HG02943 (cell line): ENCODE data around the gene MCMBP.
A peak's percentile ranks its signal among the peaks of the same experiment; 100 is the strongest.
"Not testable (repeated sequence)": the region's sequence is repeated elsewhere in the genome, so short reads cannot be mapped to it uniquely, and the experiment has no call there.

Source experiments
- ATAC-seq: cut with Tn5 transposase; IDR thresholded peaks from one replicate; pipeline ENCODE4 v1.9.1; 2021; ENCODE audit warnings: mild to moderate bottlenecking, low read depth, moderate library complexity; ENCODE audit not compliant: unreplicated experiment

Gene MCMBP

DNA sequence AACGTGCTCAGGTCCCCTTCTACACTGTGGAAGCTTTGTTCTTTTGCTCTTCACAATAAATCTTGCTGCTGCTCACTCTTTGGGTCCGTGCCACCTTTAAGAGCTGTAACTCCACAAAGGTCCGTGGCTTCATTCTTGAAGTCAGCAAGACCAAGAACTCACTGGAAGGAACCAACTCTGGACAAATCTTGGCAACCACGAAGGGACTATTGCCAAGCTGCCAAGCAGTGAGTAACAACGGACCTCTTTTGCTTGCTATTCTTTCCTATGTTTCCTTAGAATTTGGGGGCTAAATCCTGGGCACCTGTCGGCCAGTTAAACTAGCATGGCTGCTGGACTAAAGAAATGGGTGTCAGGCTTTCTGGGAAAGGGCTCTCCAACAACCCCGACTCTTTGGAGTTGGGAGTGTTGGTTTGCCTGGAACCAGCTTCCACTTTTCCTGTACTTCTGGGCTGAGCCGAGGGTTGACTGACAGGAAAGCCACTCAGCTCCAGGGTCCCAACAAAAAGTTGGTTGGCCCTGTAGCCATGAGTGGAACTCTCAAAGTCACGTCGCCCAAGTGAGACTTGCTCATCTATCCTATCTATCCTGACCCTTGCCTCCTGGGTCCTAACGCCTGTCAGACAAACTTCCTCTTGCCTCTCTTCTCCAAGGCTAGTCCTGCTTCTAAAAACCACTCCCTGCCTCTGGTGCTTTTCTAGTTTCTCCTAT is 11.4 kb upstream of the MCMBP start:
- ATAC-seq, result not testable (repeated sequence)

DNA sequence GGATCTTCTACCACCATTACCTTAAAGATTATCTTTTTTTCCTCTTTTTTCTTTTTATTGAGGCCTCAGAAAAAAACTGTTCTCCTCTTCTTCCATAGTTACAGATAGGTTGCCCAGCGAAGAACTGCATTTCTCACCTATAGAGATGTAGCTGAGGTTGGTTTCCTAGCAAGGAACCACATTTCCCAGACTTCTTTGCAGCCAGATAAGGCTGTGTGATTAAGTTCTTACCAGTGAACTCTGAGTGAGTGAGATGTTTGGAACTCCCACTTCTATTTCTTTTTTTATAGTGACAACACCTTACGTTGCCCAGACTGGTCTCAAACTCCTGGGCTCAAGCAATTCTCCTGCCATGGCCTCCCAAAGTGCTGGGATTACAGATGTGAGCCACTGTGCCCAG is 5.9 kb upstream of the MCMBP start:
- ATAC-seq, result no peak

DNA sequence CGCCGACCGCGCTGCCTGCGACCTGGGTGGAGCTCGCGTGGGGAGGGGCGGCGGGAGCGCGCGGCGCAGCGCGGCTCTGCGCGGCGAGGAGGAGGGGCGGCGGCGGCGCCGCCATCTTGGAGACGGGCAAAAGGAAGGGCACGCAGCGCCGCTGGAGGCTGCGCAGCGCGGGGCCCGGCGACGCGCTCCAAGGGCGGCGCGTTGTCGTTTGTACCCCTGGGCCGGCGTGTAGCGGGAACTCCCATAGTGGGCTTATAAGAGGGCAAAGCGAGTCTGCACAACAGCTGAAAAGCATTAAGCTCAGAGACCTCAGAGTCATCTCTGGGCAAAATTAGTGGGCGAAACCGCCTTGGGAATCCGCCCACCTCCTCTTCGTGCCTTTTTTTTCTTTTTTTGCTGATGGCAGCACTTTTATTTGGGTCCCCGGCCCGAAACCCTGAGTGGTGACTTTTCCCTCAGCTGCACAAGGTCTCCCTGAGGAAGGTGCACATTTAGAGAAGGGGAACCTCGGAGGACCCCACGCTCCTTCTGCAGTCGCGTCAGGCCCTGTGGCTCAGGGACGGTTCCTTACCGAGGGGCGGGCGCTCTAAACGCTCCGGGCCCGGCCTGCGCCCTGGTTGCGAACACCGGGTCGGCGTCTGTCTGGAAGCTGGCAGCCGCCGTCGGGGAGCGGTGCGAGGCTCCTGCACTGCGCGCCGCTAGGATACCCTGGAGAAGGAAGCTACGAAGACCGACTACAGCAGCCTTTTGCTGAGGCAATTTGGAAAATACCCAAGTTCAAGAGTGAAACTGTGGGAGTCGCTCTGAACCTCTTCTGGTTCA is 428 bp upstream of the MCMBP start:
- ATAC-seq, result peak; percentile 88

DNA sequence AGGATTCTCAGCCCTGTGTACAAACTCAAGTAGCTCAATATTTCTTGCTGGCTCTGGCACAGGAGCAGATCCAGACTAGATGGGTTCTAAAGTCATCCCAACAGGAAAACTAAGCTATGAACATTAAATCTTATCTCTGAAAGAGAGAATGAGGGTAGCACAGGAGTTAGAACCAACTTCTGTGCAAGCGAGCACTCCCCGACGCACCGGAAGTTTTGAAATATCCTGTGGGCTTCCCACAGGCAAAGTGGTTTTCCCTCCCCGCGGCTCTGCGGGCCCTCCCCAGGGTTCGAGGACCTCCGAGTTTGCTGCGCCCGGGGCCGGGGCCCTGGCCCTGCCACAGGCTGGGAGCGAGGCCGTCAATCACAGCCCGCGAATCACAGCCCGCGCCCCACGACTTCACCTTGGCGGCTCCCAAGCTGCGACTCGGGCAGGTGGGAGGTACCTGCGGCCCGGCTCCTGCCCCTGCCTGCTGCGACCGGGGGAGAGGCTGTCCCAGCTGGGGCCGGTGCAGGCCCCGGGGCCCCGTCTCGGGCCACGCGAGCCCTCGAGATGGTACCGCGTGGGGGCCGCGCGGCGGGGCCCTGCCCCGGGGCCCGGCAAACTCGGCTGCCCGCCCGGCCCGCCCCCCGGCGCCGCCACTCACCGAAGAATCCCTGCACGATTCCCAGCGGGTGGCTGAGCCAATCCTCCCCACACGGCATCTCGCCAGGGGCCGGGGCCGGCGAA is 598 bp downstream of the MCMBP start:
- peak; percentile 30 for ATAC-seq

GRCh38 chr10:119869398-119869797 is 3.2 kb downstream of the MCMBP start:
- ATAC-seq, result not testable (repeated sequence)

GRCh38 chr10:119867317-119867716 is 5.3 kb downstream of the MCMBP start:
- no peak for ATAC-seq

DNA sequence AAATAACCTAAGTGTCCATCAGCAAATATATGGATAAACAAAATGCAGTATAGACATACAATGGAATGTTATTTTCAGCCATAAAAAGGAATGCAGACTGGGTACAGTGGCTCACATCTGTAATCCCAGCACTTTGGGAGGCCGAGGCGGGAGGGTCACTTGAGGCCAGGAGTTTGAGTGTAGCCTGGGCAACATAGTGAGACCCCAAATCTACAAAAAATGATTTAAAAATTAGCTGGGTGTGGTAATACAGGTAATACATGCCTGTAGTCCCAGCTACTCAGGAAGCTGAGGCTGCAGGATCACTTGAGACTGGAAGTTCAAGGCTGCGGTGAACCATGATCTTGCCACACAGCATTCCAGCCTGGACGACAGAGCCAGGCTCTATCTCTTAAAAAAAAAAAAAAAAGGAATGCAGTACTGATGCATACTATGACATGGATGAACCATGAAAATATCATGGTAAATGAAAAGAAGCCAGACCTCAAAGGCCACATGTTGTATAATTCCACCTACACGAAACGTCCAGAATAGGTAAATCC is 6.9 kb downstream of the MCMBP start:
- no peak for ATAC-seq

GRCh38 chr10:119863951-119864565 is 8.6 kb downstream of the MCMBP start:
- no peak for ATAC-seq

DNA sequence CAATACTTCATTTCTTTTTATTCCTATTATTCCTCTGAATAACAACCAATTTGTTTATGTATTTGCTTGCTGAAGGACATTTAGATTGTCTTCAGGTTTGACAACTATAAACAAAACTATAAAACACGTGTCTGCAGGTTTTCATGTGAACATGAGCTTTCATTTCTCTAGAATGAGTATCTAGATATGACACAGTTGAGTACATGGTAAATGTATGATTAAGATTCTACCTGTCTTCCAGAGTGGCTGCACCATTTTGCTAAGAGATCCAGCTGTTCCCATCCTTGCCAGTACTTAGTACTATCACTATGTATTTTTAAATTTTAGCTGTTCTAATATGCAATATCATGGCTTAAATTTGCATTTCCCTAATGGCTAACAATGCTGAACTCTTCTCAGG is 10.1 kb downstream of the MCMBP start:
- ATAC-seq, result no peak

DNA sequence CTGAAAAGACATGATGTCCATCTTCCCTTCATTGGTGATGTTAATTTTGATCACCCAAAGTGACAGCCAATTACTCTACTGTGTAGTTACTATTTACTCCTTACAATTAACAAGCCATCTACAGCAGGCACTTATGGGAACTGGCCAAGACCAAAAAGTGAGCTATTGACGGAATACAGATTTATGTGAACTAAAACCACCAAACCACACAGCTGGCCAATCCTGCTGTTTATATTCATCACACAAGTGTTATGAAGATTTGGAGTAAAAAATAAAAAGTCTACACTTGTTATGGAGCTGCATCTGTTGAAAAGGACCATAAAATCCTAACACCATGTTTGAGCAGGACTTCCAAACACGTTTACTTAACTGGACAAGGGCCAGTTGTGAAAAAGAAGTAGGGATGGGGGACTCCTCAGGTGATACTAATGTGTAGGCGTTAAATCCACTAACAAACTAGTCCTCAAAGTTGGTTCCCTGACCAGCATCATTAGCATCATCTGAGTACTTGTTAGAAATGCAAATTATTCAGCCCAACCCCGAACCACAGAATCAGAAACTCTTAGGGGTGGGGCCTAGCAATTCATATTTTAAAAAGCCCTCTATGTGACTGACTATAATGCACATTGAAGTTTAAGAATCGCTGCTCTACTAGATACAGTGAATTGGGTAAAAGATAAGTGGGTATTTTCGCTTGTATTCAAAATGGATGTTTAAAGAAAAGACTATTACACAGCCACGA is 11.6 kb downstream of the MCMBP start:
- no peak for ATAC-seq

GRCh38 chr10:119859420-119860258 is 13.0 kb downstream of the MCMBP start:
- no peak for ATAC-seq

GRCh38 chr10:119858063-119858462 is 14.6 kb downstream of the MCMBP start:
- no peak for ATAC-seq

DNA sequence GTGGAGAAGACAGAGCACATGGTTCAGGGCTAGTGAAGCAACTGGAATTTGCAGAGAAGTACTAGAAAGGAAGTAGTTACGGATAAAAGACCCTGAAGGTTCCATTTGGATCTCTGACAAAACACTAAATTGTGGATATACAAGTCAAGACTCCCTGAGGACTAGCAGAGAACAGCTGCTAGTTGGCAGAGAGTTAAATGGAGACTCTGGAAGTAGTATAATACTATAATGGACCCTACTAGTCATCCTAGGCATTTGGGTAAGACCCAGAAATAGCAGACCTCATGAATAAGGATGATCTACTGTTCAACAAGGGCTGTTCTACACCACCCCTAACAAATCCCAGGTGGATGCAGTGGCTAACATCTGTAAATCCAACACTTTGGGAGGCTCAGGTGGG is 19.1 kb downstream of the MCMBP start:
- no peak for ATAC-seq

DNA sequence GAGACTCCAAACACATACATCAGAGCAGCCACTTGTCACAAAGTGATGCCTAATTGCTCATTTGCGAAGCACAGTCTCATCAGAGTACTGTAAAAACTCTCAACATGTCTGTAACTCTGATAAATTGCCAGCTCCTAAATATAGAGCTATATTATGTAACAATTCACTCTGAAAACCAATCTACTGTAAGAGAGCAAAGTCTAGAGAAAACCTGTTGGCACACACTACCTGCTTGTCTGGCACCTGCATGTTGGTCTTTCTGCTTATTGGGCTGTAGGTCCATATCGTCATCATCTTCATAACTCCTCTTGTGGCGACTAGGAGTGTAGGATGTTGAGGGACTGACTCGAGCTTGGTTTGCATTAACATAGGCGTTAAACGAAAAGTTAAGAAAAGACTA is 19.8 kb downstream of the MCMBP start:
- ATAC-seq, result no peak

DNA sequence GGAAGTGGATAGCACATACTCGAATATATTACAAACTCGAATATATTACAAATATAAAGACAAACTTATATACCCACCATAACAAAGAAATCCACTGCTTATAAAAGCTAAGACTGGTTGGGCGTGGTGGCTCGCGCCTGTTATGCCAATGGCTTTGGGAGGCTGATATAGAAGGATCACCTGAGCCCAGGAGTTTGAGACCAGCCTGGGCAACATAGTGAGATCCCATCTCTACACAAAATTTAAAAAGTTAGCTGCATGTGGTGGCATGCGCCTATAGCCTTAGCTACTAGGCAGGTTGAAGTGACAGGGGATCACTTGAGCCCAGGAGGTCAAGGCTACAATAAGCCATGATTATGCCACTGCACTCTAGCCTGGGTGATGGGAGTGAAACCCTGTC is 20.4 kb downstream of the MCMBP start:
- no peak for ATAC-seq

DNA sequence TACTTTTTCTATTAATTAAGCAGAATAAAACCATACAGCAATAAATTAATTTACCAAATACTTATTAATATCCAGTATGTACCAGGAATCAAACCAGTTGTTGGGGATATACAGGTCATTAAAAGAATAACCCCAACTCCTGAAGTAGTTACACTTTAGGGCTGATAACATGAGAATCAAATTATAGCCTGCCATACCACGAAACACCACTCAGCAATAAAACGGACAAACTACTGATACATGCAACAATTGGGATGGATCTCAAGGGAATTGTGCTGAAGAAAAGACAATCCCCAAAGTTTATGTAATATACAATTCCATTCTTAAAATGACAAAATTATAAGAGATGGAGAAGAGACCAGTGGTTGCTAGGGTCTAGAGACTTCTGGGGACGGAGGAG is 22.7 kb downstream of the MCMBP start:
- ATAC-seq, result no peak

DNA sequence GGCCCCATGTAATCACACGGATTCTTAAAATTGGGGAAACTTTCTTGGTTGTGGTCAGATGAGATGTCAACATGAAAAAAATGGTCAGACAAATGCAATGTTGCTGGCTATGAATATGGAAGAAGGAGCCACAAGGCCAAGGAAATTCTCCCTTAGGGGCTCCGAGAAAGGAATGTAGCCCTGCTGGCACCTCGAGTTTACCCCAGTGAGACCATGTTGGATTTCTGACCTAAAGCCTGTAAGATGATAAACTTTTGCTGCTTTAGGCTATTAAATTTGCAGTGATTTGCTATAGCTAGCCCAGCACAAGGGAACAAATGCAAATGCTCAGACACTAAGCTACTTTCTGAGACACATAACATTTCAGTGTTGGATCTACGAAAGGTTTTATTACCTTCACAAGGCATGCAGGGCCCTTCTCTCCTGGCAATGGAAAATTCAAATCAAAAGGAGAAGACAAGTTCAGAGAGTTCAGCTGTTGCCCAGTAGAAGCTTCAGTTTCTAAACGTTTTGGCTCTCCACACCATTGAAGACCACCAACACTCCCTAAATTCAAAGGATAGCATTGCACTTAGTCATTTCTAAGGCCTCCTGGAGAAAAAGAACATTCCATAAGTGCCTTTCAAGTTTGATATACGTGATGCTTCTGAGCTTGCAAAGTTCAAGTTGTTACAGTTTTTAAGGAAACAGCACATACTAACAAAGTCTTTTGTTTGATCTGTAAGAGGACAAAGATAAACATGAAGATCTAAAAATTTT is 23.4 kb downstream of the MCMBP start:
- ATAC-seq, result no peak

DNA sequence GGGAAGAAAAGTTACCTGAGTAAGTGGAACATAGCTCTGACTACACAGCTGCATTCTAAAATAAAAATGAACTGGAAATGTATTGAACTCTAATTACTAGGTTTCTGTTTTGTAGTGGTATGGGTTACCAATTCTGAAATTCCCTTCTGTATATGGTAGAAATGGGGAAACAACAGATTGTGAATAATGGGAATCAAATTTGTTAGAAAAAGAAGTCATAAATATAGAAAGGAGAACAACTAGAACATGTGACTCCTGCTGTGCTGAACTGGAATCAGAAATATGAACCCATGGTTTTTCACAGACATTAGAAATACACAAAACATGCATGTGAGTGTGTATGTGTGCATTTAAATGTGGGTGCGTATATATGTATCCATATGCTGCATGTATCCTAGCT is 27.0 kb downstream of the MCMBP start:
- no peak for ATAC-seq
